ENCODE results near the gene IFFO2.
A peak's percentile ranks its signal among the peaks of the same experiment; 100 is the strongest.

The IFFO2 gene

DNA sequence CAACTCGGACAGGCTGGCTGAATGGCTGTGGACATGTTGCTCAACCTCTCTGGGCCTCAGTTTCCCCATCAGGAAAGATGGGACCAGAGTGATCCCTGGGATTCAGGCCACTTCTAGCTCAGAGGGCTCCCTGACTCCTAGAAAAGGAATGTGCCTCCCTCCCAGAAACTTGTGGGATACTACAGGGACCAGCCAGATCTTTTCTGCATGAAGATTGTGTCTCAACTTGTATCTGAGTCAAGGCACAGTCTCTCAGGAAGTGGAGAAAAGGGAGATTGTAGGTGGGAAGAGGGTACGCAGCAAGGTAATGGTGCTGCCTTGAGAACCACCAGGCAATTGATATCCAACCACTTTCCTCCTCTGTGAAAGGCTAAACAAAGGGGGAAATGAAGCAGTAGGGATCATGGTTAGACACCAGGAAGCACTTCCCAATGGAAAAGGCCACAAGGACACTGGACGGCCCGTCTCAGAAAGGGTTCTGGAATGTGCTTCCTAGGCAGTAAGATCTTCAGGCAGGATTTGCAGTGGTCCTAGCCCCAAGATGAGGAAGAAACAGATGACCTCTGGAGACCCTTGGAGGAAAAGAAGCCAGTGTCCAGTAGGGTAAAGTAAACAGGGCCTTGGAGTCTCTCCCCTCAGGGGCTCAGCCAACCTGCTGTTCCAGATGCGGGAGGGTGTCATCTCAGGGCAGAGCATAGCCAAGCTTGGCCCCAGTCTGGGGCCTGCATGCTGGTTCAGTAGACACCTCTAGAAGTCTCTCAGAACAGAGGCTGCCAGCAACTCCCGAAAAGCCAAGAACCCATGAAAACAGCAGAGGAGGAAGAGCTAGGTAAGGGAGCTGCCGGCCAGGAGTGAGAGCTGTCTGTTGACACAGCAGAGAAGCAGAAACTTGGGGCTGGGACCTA, 16.8 kb downstream of the IFFO2 start:
- Histone ChIP-seq H3K4me1 (peaks cover 27 to 63% (median 50%) of the 10 kb centered on the region in 10 experiments), H3K27ac (peak overlapping the region in 6 of 11 experiments; percentile 18 to 53 (median 34); a peak in 8 of 22 replicates), H3K4me2 (peak overlapping the region; percentile 43 to 87 (median 66); a peak in 19 of 22 replicates), H3K36me3 (peaks cover 0 to 8% (median 0%) of the 10 kb centered on the region in 11 experiments; a peak in 1 of 22 replicates), H3K9me3 (replicated peaks in 1 of 11) (no peaks in the 10 kb centered on the region), H3K27me3 (no peaks in the 10 kb centered on the region), H4K20me1 (peaks cover 42 to 99% (median 69%) of the 10 kb centered on the region in 11 experiments; a peak in 18 of 22 replicates), H3K4me3 (no peak overlapping the region), H3K9ac (peak overlapping the region in 6 of 11 experiments; percentile 36 to 63 (median 53); a peak in 12 of 22 replicates)
- TF ChIP-seq Cebpa-rat (IDR thresholded peaks at IDR 0.05) = no peak

GRCh38 chr1:18938707-18939070, 17.8 kb downstream of the IFFO2 start:
- TF ChIP-seq Cebpa-rat (IDR thresholded peaks at IDR 0.05) = no peak
- peak overlapping the region in 6 of 11 experiments; percentile 18 to 53 (median 34); a peak in 10 of 22 replicates for H3K27ac ChIP-seq
- peaks cover 0 to 7% (median 0%) of the 10 kb centered on the region in 11 experiments; a peak in 1 of 22 replicates for H3K36me3 ChIP-seq
- no peaks in the 10 kb centered on the region for H3K9me3 ChIP-seq (replicated peaks in 1 of 11)
- peaks cover 42 to 98% (median 70%) of the 10 kb centered on the region in 11 experiments; a peak in 18 of 22 replicates for H4K20me1 ChIP-seq
- no peaks in the 10 kb centered on the region for H3K27me3 ChIP-seq
- peaks cover 23 to 56% (median 46%) of the 10 kb centered on the region in 10 experiments for H3K4me1 ChIP-seq
- peak overlapping the region; percentile 43 to 87 (median 66) for H3K4me2 ChIP-seq
- H3K4me3 ChIP-seq = no peak overlapping the region
- H3K9ac ChIP-seq = peak overlapping the region in 10 of 11 experiments; percentile 10 to 63 (median 36); a peak in 16 of 22 replicates

DNA sequence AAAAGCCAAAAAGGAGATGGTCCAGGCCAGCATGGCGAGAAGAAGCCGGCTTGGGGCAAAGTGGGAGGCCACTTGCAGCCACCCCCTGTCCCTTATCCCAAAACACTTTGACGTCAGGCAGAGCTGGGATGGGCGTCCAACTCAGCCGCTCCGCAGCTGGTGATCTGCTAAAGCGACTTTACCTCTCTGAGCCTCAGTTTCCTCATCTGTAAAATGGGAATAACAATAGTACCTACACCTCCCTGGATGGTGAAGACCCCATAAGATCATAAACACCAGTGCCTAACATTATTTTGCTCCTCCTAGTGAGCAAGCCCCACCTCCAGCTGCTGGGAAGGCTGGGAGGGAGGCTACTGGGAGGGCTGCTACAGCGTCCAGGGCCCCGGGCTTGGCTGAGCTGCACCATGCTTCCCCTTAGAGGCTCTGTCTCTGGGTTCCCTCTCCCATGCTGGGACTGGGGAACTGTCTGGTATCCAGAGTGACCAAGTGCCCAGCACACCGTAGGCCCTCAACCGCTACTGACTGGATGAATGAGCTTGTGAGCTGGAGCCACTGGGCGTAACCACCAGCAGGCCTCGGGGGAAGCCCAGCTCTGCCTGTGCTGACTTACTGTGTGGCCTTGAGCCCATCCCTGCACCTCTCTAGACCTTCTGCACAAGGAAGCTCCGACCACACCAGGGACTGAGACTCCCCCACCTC, 18.3 kb downstream of the IFFO2 start:
- peak overlapping the region in 9 of 11 experiments; percentile 10 to 63 (median 36); a peak in 9 of 22 replicates for H3K9ac ChIP-seq
- peak overlapping the region; percentile 43 to 87 (median 66) for H3K4me2 ChIP-seq
- H3K4me1 ChIP-seq = peaks cover 23 to 56% (median 46%) of the 10 kb centered on the region in 10 experiments
- H3K4me3 ChIP-seq = no peak overlapping the region
- H4K20me1 ChIP-seq = peaks cover 42 to 98% (median 71%) of the 10 kb centered on the region in 11 experiments; a peak in 18 of 22 replicates
- no peaks in the 10 kb centered on the region for H3K27me3 ChIP-seq
- TF ChIP-seq Cebpa-rat (IDR thresholded peaks at IDR 0.05) = no peak
- no peaks in the 10 kb centered on the region for H3K9me3 ChIP-seq (replicated peaks in 1 of 11)
- H3K36me3 ChIP-seq = peaks cover 0 to 2% (median 0%) of the 10 kb centered on the region in 11 experiments; a peak in 1 of 22 replicates
- peak overlapping the region in 4 of 11 experiments; percentile 18 to 53 (median 41); a peak in 6 of 22 replicates for H3K27ac ChIP-seq

DNA sequence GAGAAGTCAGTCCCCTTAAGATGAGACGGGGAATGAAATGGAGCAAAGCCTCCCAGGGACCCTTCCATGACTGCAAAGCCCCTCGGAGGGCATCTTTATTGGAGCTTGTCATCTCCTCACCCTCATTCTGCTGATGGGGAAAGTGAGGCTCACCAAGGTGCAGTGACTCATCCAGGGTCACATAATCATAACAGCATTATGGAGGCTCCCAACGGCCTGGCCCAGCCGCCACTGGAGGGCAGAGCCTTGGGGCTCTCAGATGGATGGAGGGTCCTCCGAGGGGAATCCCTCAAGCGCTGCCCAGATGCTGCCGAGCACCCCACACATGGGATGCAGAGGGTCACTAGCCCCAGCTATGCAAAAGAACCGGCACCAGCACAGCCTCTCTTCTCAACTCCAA, 18.9 kb downstream of the IFFO2 start:
- peaks cover 42 to 98% (median 77%) of the 10 kb centered on the region in 11 experiments; a peak in 19 of 22 replicates for H4K20me1 ChIP-seq
- no peak overlapping the region for H3K27ac ChIP-seq
- no peaks in the 10 kb centered on the region; a peak in 1 of 22 replicates for H3K36me3 ChIP-seq
- peak overlapping the region in 1 of 11 experiments; percentile 6; a peak in 1 of 22 replicates for H3K4me2 ChIP-seq
- TF ChIP-seq Cebpa-rat (IDR thresholded peaks at IDR 0.05) = no peak
- peaks cover 25 to 59% (median 45%) of the 10 kb centered on the region in 10 experiments for H3K4me1 ChIP-seq
- H3K4me3 ChIP-seq = no peak overlapping the region
- no peaks in the 10 kb centered on the region for H3K27me3 ChIP-seq
- H3K9me3 ChIP-seq (replicated peaks in 1 of 11) = no peaks in the 10 kb centered on the region
- H3K9ac ChIP-seq = no peak overlapping the region

GRCh38 chr1:18936814-18937481, 19.5 kb downstream of the IFFO2 start:
- Histone ChIP-seq H3K27me3 (no peaks in the 10 kb centered on the region), H3K9me3 (replicated peaks in 1 of 11) (no peaks in the 10 kb centered on the region), H3K27ac (no peak overlapping the region), H3K4me2 (no peak overlapping the region), H3K4me3 (no peak overlapping the region), H3K36me3 (no peaks in the 10 kb centered on the region), H3K9ac (no peak overlapping the region), H4K20me1 (peaks cover 42 to 99% (median 79%) of the 10 kb centered on the region in 11 experiments; a peak in 19 of 22 replicates), H3K4me1 (peaks cover 23 to 63% (median 47%) of the 10 kb centered on the region in 10 experiments)
- TF ChIP-seq Cebpa-rat (IDR thresholded peaks at IDR 0.05) = no peak

DNA sequence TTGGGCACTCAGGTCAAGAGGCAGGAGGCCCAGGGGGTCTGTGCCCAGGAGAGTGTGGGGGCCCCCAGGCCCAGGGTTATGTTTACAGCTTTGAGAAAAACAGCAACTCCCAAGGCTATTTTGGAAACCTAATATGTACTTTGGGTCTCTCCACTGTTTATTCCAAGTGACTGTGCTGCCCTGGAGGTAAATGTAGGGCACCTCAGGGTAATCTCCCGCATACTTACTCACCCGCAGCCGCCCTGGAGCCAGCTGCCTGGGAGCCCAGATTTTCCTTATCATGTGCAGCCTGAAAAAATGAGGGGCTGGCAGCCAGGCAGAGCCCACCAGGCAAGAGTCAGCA, 20.0 kb downstream of the IFFO2 start:
- Histone ChIP-seq H3K4me2 (no peak overlapping the region), H3K9ac (peak overlapping the region in 1 of 11 experiments; percentile 10; a peak in 1 of 22 replicates), H3K27me3 (no peaks in the 10 kb centered on the region), H4K20me1 (peaks cover 38 to 99% (median 79%) of the 10 kb centered on the region in 11 experiments; a peak in 19 of 22 replicates), H3K4me1 (peaks cover 23 to 63% (median 47%) of the 10 kb centered on the region in 10 experiments), H3K36me3 (no peaks in the 10 kb centered on the region), H3K4me3 (no peak overlapping the region), H3K9me3 (replicated peaks in 1 of 11) (no peaks in the 10 kb centered on the region), H3K27ac (no peak overlapping the region)
- no peak for TF ChIP-seq Cebpa-rat (IDR thresholded peaks at IDR 0.05)

DNA sequence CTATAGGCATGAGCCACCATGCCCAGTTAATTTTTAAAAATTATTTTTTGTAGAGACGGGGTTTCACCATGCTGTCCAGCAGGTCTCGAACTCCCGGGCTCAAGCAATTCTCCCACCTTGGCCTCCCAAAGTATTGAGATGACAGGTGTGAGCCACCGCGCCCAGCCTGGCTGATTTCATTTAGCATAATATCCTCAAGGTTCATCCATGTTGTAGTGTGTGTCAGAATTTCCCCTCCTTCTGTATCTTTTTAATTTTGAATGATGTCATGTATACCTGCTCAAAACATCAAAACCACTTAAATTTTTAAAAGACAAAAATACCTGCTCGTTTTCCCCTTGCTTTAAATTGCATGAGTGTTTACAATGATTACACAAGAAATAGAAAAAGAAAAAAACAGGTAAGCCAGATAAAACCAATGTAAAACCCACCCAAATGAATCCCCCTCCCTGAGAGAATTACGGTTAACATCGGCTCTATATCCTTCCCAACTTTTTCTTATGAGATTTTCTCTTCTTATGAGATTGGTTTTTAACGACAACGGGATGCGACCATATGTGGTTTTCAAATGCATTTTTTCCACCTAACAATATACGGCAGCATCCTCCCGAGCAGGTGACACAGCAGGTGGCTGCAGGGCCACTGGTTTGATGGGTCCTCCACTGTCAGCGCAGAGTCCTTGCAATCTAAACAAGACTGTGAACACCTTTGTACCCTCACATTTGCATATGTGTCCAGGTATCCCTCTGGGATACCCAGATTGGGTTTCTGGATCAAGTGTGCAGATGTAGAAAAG, 22.1 kb downstream of the IFFO2 start:
- Histone ChIP-seq H4K20me1 (peaks cover 27 to 99% (median 64%) of the 10 kb centered on the region in 11 experiments; a peak in 19 of 22 replicates), H3K9me3 (replicated peaks in 1 of 11) (no peaks in the 10 kb centered on the region), H3K4me3 (no peak overlapping the region), H3K9ac (no peak overlapping the region), H3K27me3 (no peaks in the 10 kb centered on the region), H3K4me1 (peaks cover 42 to 68% (median 56%) of the 10 kb centered on the region in 10 experiments), H3K36me3 (no peaks in the 10 kb centered on the region), H3K4me2 (no peak overlapping the region; a peak in 1 of 22 replicates), H3K27ac (no peak overlapping the region)
- no peak for TF ChIP-seq Cebpa-rat (IDR thresholded peaks at IDR 0.05)

DNA sequence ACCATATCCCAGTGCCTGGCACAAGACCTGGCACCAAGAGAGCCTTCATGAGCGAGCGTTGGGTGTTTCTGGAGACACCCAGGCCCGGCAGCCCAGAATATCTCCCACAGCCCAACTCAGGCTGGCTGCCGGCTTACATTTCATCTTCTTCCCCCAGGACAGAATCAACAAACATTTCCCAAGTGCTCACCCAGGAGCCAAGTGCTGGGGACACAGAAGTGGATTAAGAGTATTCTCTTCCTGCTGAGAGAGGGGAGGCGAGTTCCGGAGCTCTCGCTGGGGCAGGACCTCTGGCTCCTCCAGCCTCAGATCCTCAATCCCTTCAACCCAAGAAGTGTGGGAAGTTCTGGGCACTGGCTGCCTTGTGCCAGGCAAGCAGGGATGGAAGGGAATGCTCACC, 23.6 kb downstream of the IFFO2 start:
- Histone ChIP-seq H4K20me1 (peaks cover 12 to 99% (median 49%) of the 10 kb centered on the region in 11 experiments; a peak in 18 of 22 replicates), H3K9ac (no peak overlapping the region), H3K27ac (peak overlapping the region in 1 of 11 experiments; percentile 11; a peak in 1 of 22 replicates), H3K9me3 (replicated peaks in 1 of 11) (no peaks in the 10 kb centered on the region), H3K4me3 (no peak overlapping the region), H3K27me3 (no peaks in the 10 kb centered on the region), H3K4me2 (peak overlapping the region in 3 of 11 experiments; percentile 97 to 99 (median 99); a peak in 3 of 22 replicates), H3K36me3 (no peaks in the 10 kb centered on the region), H3K4me1 (peaks cover 44 to 68% (median 56%) of the 10 kb centered on the region in 10 experiments)
- no peak for TF ChIP-seq Cebpa-rat (IDR thresholded peaks at IDR 0.05)
